Measurements from ENCODE around the gene ANKRD17. TPM values are rescaled to one million over a fixed set of nuclear protein-coding genes. Genes with fewer than 3 reads are reported as not detected.
A peak's percentile ranks its signal among the peaks of the same experiment; 100 is the strongest.

Gene ANKRD17
- total and polyA plus RNA-seq, 9 donors, result 13.2 to 59.7 (median 49.3) TPM

DNA sequence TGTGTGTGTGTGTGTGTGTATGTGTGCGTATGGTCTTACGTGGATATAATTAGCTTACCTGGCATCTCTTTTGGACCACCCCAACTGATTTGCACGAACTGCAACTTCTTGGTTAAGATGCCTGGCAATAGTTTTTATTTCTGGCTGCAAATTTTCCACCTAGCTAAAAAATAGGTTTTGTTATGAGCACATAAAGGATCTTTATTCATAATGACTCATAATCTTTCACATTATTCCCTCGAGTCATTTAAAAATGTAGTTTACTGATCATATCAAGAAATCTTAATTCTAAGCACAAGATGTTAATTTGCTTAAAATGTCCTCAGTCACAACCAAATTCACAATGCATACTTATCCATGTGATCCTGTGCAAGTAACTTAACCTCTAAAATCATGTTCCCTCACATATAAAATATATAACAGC is 190.6 kb downstream of the ANKRD17 start:
- no peak for TF ChIP-seq EP300 (IDR thresholded peaks at IDR 0.05)
- no peak for TF ChIP-seq CTCF (IDR thresholded peaks at IDR 0.05)
- no peak for TF ChIP-seq POLR2A (IDR thresholded peaks at IDR 0.05)
- WGBS, 3 donors, result 50 to 57% (median 51%) methylated on average over 4 of the region's 4 CpGs
- Histone ChIP-seq H3K27ac (peak overlapping the region in 1 of 2 donors; percentile 94), H3K4me1 (ENCODE audit: insufficient read depth) (peaks cover 2% of the 10 kb centered on the region), H3K9me3 (no peaks in the 10 kb centered on the region), H3K4me3 (peak overlapping the region; percentile 59), H3K27me3 (no peaks in the 10 kb centered on the region), H3K36me3 (no peaks in the 10 kb centered on the region)
- intact Hi-C loops (cut with DNase I), result loop anchor here in 2 of 4 donors (2.0 to 10.0 kb wide), 2 partner anchors 187 to 191 kb away; partner anchors contain the start of gene ANKRD17 (in 2 of the 2)
- DNase-seq, result no peak

DNA sequence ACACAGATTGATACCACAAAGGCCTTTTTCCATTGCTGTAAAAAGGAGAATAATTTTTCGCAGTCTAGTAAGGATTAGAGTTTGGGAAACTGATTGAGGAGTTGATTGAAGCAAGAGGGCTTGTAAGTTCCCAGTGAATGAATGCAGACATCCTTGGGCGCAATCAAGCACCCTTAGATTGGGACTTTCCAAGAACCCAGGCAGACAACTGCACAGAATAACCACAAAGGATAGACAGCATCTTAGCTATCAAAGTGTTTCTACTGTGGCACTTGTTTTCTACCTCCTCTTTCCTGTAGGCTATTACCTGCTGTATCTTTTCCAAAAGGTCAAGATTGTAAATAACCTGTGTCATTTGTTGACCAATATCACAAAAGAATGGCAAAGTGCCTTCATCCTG is 191.7 kb downstream of the ANKRD17 start:
- intact Hi-C loops (cut with DNase I), result loop anchor here in 1 of 4 donors (10.0 kb wide), 1 partner anchor 188 kb away; the partner anchor contains the start of gene ANKRD17
- TF ChIP-seq CTCF (IDR thresholded peaks at IDR 0.05) (no peak), POLR2A (IDR thresholded peaks at IDR 0.05) (no peak), EP300 (IDR thresholded peaks at IDR 0.05) (no peak)
- Histone ChIP-seq H3K9me3 (no peaks in the 10 kb centered on the region), H3K4me3 (no peak overlapping the region), H3K36me3 (no peaks in the 10 kb centered on the region), H3K4me1 (ENCODE audit: insufficient read depth) (peaks cover 2% of the 10 kb centered on the region), H3K27ac (no peak overlapping the region), H3K27me3 (no peaks in the 10 kb centered on the region)
- 97 to 99% (median 99%) methylated on average over 2 of the region's 2 CpGs for WGBS, 3 donors
- DNase-seq, result no peak

- DNase-seq, result no peak
- no peak for TF ChIP-seq EP300 (IDR thresholded peaks at IDR 0.05)
- TF ChIP-seq CTCF (IDR thresholded peaks at IDR 0.05), result no peak
- TF ChIP-seq POLR2A (IDR thresholded peaks at IDR 0.05), result no peak
- peaks cover 2% of the 10 kb centered on the region for H3K4me1 ChIP-seq (ENCODE audit: insufficient read depth)
- no peaks in the 10 kb centered on the region for H3K27me3 ChIP-seq
- no peak overlapping the region for H3K27ac ChIP-seq
- WGBS, 3 donors, result 83 to 90% (median 88%) methylated on average over 3 of the region's 3 CpGs
- intact Hi-C loops (cut with DNase I), result loop anchor here in 1 of 4 donors (10.0 kb wide), 1 partner anchor 188 kb away; the partner anchor contains the start of gene ANKRD17
- H3K4me3 ChIP-seq, result no peak overlapping the region
- no peaks in the 10 kb centered on the region for H3K9me3 ChIP-seq
- no peaks in the 10 kb centered on the region for H3K36me3 ChIP-seq
Observed at GRCh38 chr4:73066445-73066844, 192.2 kb downstream of the ANKRD17 start.

DNA sequence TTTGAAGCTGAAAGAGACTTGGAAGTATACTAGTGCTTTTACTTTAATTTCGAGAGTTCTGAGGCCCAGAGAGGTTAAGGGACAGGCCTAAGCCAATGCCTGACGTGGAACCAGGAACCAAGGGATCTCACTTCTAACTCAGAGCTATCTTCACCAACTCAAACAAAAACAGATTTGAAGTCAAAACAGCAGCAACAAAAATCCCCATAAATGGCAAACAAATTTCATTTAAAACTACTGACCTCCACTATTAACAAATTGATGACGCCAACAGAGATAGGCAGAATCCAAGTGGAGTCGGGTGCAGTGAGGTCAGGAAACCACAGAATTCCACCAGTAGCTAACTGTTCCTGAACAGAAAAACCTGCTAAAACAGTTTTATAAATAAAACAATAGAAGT is 194.1 kb downstream of the ANKRD17 start:
- Histone ChIP-seq H3K9me3 (no peaks in the 10 kb centered on the region), H3K27me3 (no peaks in the 10 kb centered on the region), H3K36me3 (no peaks in the 10 kb centered on the region), H3K27ac (no peak overlapping the region), H3K4me1 (ENCODE audit: insufficient read depth) (peaks cover 2% of the 10 kb centered on the region), H3K4me3 (no peak overlapping the region)
- no peak for TF ChIP-seq CTCF (IDR thresholded peaks at IDR 0.05)
- no peak for TF ChIP-seq EP300 (IDR thresholded peaks at IDR 0.05)
- TF ChIP-seq POLR2A (IDR thresholded peaks at IDR 0.05), result no peak
- WGBS, 3 donors, result 25 to 52% (median 31%) methylated on average over 4 of the region's 4 CpGs
- intact Hi-C loops (cut with DNase I), result loop anchor here in 1 of 4 donors (10.0 kb wide), 1 partner anchor 190 kb away; the partner anchor contains the start of gene ANKRD17
- DNase-seq, result peak in 1 of 5 donors; percentile 35
